H1 (cell line): ENCODE data around the gene ADD3. TPM values are rescaled to one million over a fixed set of nuclear protein-coding genes. Genes with fewer than 3 reads are reported as not detected.

Experiments used
- CTCF ChIA-PET: fragments of 300-600 bp; sonication (Branson Sonifier 250); formaldehyde crosslinking; loops from one replicate; lab custom pipeline; 2021; ENCODE audit not compliant: partially characterized antibody; lab: Charles Lee
- POLR2A ChIA-PET: fragments of 300-600 bp; sonication (Branson Sonifier 250); formaldehyde crosslinking; loops from one replicate; lab custom pipeline; 2021; ENCODE audit warnings: inconsistent platforms; ENCODE audit not compliant: partially characterized antibody; lab: Charles Lee
- DNase-seq, 2 experiments: peaks; one replicate each; pipeline versions ENCODE4 v3.0.0 to v3.0.0-alpha.2; 2010 to 2022; ENCODE audit warnings: low spot score in 2 of 2, low read depth in 1 of 2, mixed read lengths in 1 of 2
- FAIRE-seq: peaks from 2 replicates; lab custom pipeline; 2011; peaks lifted over from hg19 to GRCh38; lab: Jason Lieb, UNC
- H2AFZ ChIP-seq: 2 replicates; pipeline ENCODE4 v1.8.1; 2012; ENCODE audit warnings: low read length, inconsistent platforms
- H2AK5ac ChIP-seq: 2 replicates; pipeline ENCODE4 v1.6.1; 2013; ENCODE audit warnings: low read depth, low read length
- H2BK120ac ChIP-seq: replicated peaks from 2 replicates; pipeline ENCODE3; 2013; ENCODE audit warnings: low read depth, low read length, inconsistent platforms
- H2BK12ac ChIP-seq: 2 replicates; pipeline ENCODE4 v1.6.1; 2013; ENCODE audit warnings: low read depth, low read length
- H2BK15ac ChIP-seq: 2 replicates; pipeline ENCODE4 v1.6.1; 2013; ENCODE audit warnings: low read length
- H2BK20ac ChIP-seq: 2 replicates; pipeline ENCODE4 v1.6.1; 2013; ENCODE audit warnings: low read length
- H2BK5ac ChIP-seq: 2 replicates; pipeline ENCODE4 v1.6.1; 2013; ENCODE audit warnings: low read depth, low read length
- H3K14ac ChIP-seq: 2 replicates; pipeline ENCODE4 v1.6.1; 2013; ENCODE audit warnings: inconsistent platforms; ENCODE audit not compliant: insufficient read length
- H3K18ac ChIP-seq: 2 replicates; pipeline ENCODE4 v1.6.1; 2013; ENCODE audit warnings: low read length; ENCODE audit errors: extremely low read depth
- H3K23ac ChIP-seq: 2 replicates; pipeline ENCODE4 v1.6.1; 2013; ENCODE audit warnings: inconsistent platforms; ENCODE audit not compliant: insufficient read length
- H3K23me2 ChIP-seq: 2 replicates; pipeline ENCODE4 v1.6.1; 2013; ENCODE audit warnings: low read depth, low read length
- H3K27ac ChIP-seq: 2 replicates; pipeline ENCODE4 v1.6.1; 2011; ENCODE audit warnings: low read depth, low read length, inconsistent platforms
- H3K27me3 ChIP-seq, 4 experiments: replicated peaks in 1 of 4; 1 replicate in 1 of 4; 2 replicates in 3 of 4; pipeline versions ENCODE4 v1.6.1 to v1.8.1; 2011 to 2013; ENCODE audit warnings: low read length in 3 of 4, mild to moderate bottlenecking in 3 of 4, inconsistent platforms in 2 of 4, mixed read lengths in 2 of 4, moderate library complexity in 1 of 4; ENCODE audit not compliant: control insufficient read depth in 3 of 4, insufficient read depth in 3 of 4; ENCODE audit errors: extremely low read depth in 1 of 4
- H3K36me3 ChIP-seq, 4 experiments: 2 replicates each; pipeline versions ENCODE4 v1.6.1 to v1.8.1; 2011 to 2013; ENCODE audit warnings: mild to moderate bottlenecking in 4 of 4, low read length in 3 of 4, moderate library complexity in 2 of 4, control low read depth in 1 of 4, inconsistent platforms in 1 of 4; ENCODE audit not compliant: insufficient read depth in 4 of 4, control insufficient read depth in 2 of 4
- H3K4ac ChIP-seq: replicated peaks from 2 replicates; pipeline ENCODE3; 2013; ENCODE audit warnings: low read length, low read depth, mixed read lengths, inconsistent platforms; ENCODE audit not compliant: insufficient read length
- H3K4me1 ChIP-seq, 4 experiments: replicated peaks in 1 of 4; 1 replicate in 1 of 4; 2 replicates in 3 of 4; pipeline versions ENCODE4 v1.6.1 to v1.8.1; 2011 to 2013; ENCODE audit warnings: low read length in 3 of 4, inconsistent platforms in 2 of 4, mixed read lengths in 1 of 4; ENCODE audit not compliant: insufficient read depth in 4 of 4, control insufficient read depth in 3 of 4
- H3K4me2 ChIP-seq, 2 experiments: 2 replicates each; pipeline versions ENCODE4 v1.6.1 to v1.8.1; 2011 to 2013; ENCODE audit warnings: low read depth in 2 of 2, low read length in 2 of 2, control low read depth in 1 of 2, inconsistent platforms in 1 of 2, mild to moderate bottlenecking in 1 of 2; ENCODE audit not compliant: insufficient read depth in 1 of 2
- H3K4me3 ChIP-seq, 4 experiments: fragments of 200-600, 300-600 bp in 1 of 4; sonication (generic), shearing (Covaris generic), sonication (Bioruptor Twin) in 1 of 4; 2 replicates each; pipeline versions ENCODE4 v1.5.1 to v1.8.1; 2011 to 2016; ENCODE audit warnings: low read length in 4 of 4, low read depth in 3 of 4, control low read depth in 2 of 4, inconsistent platforms in 2 of 4, mild to moderate bottlenecking in 2 of 4, mixed read lengths in 1 of 4, moderate library complexity in 1 of 4; ENCODE audit not compliant: insufficient read depth in 2 of 4; ENCODE audit errors: extremely low read depth in 1 of 4
- H3K56ac ChIP-seq: replicated peaks from 2 replicates; pipeline ENCODE3; 2013; ENCODE audit warnings: low read depth, mild to moderate bottlenecking, mixed read lengths, low read length, inconsistent platforms; ENCODE audit not compliant: insufficient read length
- H3K79me1 ChIP-seq: 2 replicates; pipeline ENCODE4 v1.6.1; 2013; ENCODE audit warnings: low read depth, low read length, control low read depth
- H3K79me2 ChIP-seq, 2 experiments: 2 replicates each; pipeline versions ENCODE4 v1.6.1 to v1.8.1; 2012 to 2013; ENCODE audit warnings: low read length in 2 of 2, mild to moderate bottlenecking in 2 of 2, inconsistent platforms in 1 of 2; ENCODE audit not compliant: insufficient read depth in 2 of 2, control insufficient read depth in 1 of 2
- H3K9ac ChIP-seq, 4 experiments: replicated peaks in 1 of 4; 1 replicate in 1 of 4; 2 replicates in 3 of 4; pipeline versions ENCODE4 v1.6.1 to v1.8.1; 2011 to 2013; ENCODE audit warnings: low read depth in 3 of 4, low read length in 3 of 4, control low read depth in 2 of 4, mild to moderate bottlenecking in 2 of 4, moderate library complexity in 2 of 4, inconsistent platforms in 1 of 4; ENCODE audit errors: extremely low read depth in 1 of 4
- H3K9me3 ChIP-seq, 2 experiments: 2 replicates each; pipeline versions ENCODE4 v1.6.1 to v1.8.1; 2012 to 2013; ENCODE audit warnings: mild to moderate bottlenecking in 2 of 2, moderate library complexity in 2 of 2, control low read depth in 1 of 2, inconsistent platforms in 1 of 2, low read depth in 1 of 2, low read length in 1 of 2, mixed read lengths in 1 of 2; ENCODE audit not compliant: insufficient read depth in 2 of 2
- H4K20me1 ChIP-seq, 2 experiments: replicated peaks in 1 of 2; 2 replicates each; pipeline versions ENCODE3 to v1.8.1; 2011 to 2013; ENCODE audit warnings: inconsistent platforms in 2 of 2, low read length in 2 of 2, mild to moderate bottlenecking in 1 of 2; ENCODE audit not compliant: insufficient read depth in 2 of 2, control insufficient read depth in 1 of 2
- H4K5ac ChIP-seq: 2 replicates; pipeline ENCODE4 v1.6.1; 2013; ENCODE audit warnings: low read length, low read depth, mixed read lengths, inconsistent platforms; ENCODE audit not compliant: insufficient read length
- H4K8ac ChIP-seq: 2 replicates; pipeline ENCODE4 v1.8.0; 2013; ENCODE audit warnings: mild to moderate bottlenecking, moderate library complexity, low read length, inconsistent platforms; ENCODE audit not compliant: insufficient read depth; ENCODE audit errors: extremely low read depth
- H4K91ac ChIP-seq: replicated peaks from 2 replicates; pipeline ENCODE3; 2013; ENCODE audit warnings: low read length, mixed read lengths, inconsistent platforms; ENCODE audit not compliant: insufficient read length
- CBX8 ChIP-seq: fragments of 300-800, 300-1000 bp; sonication (generic); IDR thresholded peaks from 2 replicates; pipeline ENCODE4 v1.7.1; 2016; ENCODE audit warnings: low read depth, low read length, borderline replicate concordance
- CTBP2 ChIP-seq: IDR thresholded peaks from 2 replicates; pipeline ENCODE4 v1.7.0; 2011; ENCODE audit warnings: borderline replicate concordance, mild to moderate bottlenecking, moderate library complexity, mixed read lengths, low read length; ENCODE audit not compliant: insufficient read depth, insufficient read length
- GTF2F1 ChIP-seq: IDR thresholded peaks from 2 replicates; pipeline ENCODE4 v1.6.1; 2012; ENCODE audit warnings: low read depth, low read length, improper control_type of control experiment, borderline replicate concordance
- HDAC6 ChIP-seq: IDR thresholded peaks from one replicate; pipeline ENCODE4 v1.7.1; 2012; ENCODE audit warnings: low read depth, mild to moderate bottlenecking, inconsistent platforms, low read length, moderate library complexity
- JUND ChIP-seq: IDR thresholded peaks from 2 replicates; pipeline ENCODE4 v1.6.1; 2011; ENCODE audit warnings: mild to moderate bottlenecking, improper control_type of control experiment, low read length
- KDM5A ChIP-seq: fragments of 200-600 bp; IDR thresholded peaks from 2 replicates; pipeline ENCODE4 v1.7.1; 2012; ENCODE audit warnings: mild to moderate bottlenecking, low read length, inconsistent platforms, mixed read lengths
- PHF8 ChIP-seq: fragments of 200-600 bp; sonication (generic); conservative IDR thresholded peaks from 2 replicates; pipeline ENCODE4 v1.7.1; 2012; ENCODE audit warnings: low read depth, mild to moderate bottlenecking, inconsistent platforms, low read length, moderate library complexity
- POLR2A ChIP-seq, 2 experiments: IDR thresholded peaks; 1 replicate in 1 of 2; 2 replicates in 1 of 2; pipeline ENCODE4 v1.6.1; 2011; ENCODE audit warnings: low read depth in 2 of 2, low read length in 2 of 2, mild to moderate bottlenecking in 2 of 2; ENCODE audit errors: control extremely low read depth in 1 of 2
- RBBP5 ChIP-seq: IDR thresholded peaks from 2 replicates; pipeline ENCODE4 v1.7.1; 2012; ENCODE audit warnings: low read depth, mild to moderate bottlenecking, inconsistent platforms, low read length, moderate library complexity, borderline replicate concordance
- SP1 ChIP-seq: IDR thresholded peaks from 2 replicates; pipeline ENCODE4 v1.6.1; 2011; ENCODE audit warnings: low read depth, low read length
- SRF ChIP-seq: IDR thresholded peaks from 2 replicates; pipeline ENCODE4 v1.6.1; 2011; ENCODE audit warnings: mild to moderate bottlenecking, low read depth, low read length, moderate library complexity
- WGBS, 2 experiments: shearing (Covaris generic) in 1 of 2; methylation state at CpG; one replicate each; pipeline versions ENCODE4 v1.1.6 to v1.1.7; 2013 to 2015; ENCODE audit warnings: low lambda C conversion rate in 2 of 2, mixed read lengths in 2 of 2, inconsistent platforms in 1 of 2, low coverage in 1 of 2, missing lambda C conversion rate in 1 of 2; ENCODE audit not compliant: insufficient replicate concordance in 2 of 2, insufficient coverage in 1 of 2, insufficient read length in 1 of 2; ENCODE audit errors: extremely low coverage in 1 of 2, missing lambda C conversion rate in 1 of 2; 5-methylcytosine and 5-hydroxymethylcytosine counted together
- polyA plus RNA-seq, 7 experiments: library from polyadenylated mRNA; depleted of rRNA in 3 of 7; stranded (reverse) in 5 of 7; unstranded in 2 of 7; fragments of >200 nt in 5 of 7; fragments of 200-250 nt in 2 of 7; gene quantifications; 1 replicate in 5 of 7; 2 replicates in 1 of 7; 4 replicates in 1 of 7; pipeline versions ENCODE4 v1.2.1 to v1.2.3, GENCODE V29; 2011 to 2013; ENCODE audit warnings: missing spikeins in 2 of 7, mixed read lengths in 2 of 7
- total RNA-seq: library from RNA; stranded (reverse); fragmentation: NEBNext Ultra II Directional; extraction: Animal tissue kit (Norgen Biotek cat#: 25700); gene quantifications from 2 replicates; pipeline ENCODE4 v1.2.1, GENCODE V29; 2021
- TF ChIP-seq, protein P1 (sequence below), 3 experiments: IDR thresholded peaks; 1 replicate in 2 of 3; 2 replicates in 1 of 3; pipeline versions ENCODE4 v1.5.1 to v1.6.1; 2011; ENCODE audit warnings: low read length in 3 of 3, mild to moderate bottlenecking in 3 of 3, inconsistent platforms in 2 of 3, low read depth in 1 of 3, moderate library complexity in 1 of 3; ENCODE audit not compliant: insufficient read depth in 1 of 3; ENCODE audit errors: control extremely low read depth in 1 of 3

Gene ADD3
- total and polyA plus RNA-seq, 2 of the 8 experiments (the other 6 are each of a cell fraction or from before 2014, with no cell fraction given): 44.7 to 85.6 TPM

DNA sequence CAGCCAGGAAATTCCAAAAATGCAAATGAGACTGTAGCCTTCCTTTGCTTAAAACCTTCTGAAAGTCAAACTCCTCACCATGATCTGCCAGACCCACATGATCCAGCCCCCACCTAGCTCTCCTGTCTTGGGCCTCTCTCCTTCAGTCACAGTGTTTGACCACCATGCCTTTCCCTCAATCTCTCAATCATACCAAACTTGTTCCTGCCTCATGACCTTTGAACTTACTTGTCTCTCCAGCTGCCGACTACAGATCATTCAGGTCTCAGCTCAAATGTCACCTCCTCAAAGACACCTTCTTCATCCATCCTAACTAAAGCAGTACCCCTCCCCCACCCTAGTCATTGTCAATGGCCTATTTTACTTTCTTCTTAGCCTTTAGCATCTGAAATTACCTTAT is 9.3 kb upstream of the ADD3 start:
- no peak for FAIRE-seq
- H4K91ac ChIP-seq: no peak overlapping the region
- H3K36me3 ChIP-seq: no peaks in the 10 kb centered on the region
- peaks cover under 1 to 10% (median 4%) of the 10 kb centered on the region in 4 experiments; a peak in 4 of 7 replicates for H3K4me1 ChIP-seq
- no peak overlapping the region for H2AK5ac ChIP-seq
- no peak overlapping the region for H3K56ac ChIP-seq
- H3K4ac ChIP-seq: no peak overlapping the region
- H2BK12ac ChIP-seq: no peak overlapping the region
- H4K5ac ChIP-seq: no peak overlapping the region
- 89% methylated on average over 1 of the region's 1 CpG; no CpG with 5 or more reads in 1 of the 2 experiments for WGBS, 2 experiments
- no peak overlapping the region for H2BK20ac ChIP-seq
- no peak overlapping the region for H4K8ac ChIP-seq
- H2BK120ac ChIP-seq: no peak overlapping the region
- H3K4me2 ChIP-seq: no peak overlapping the region
- no peak for DNase-seq
- no peak overlapping the region for H2BK5ac ChIP-seq
- no peak overlapping the region for H3K14ac ChIP-seq
- no peaks in the 10 kb centered on the region for H3K27me3 ChIP-seq
- H3K23me2 ChIP-seq: no peaks in the 10 kb centered on the region
- no peak overlapping the region for H3K9ac ChIP-seq
- H3K23ac ChIP-seq: no peak overlapping the region
- CTCF ChIA-PET: interaction anchor here (0.8 to 4.4 kb wide), 10 partner anchors 10 to 114 kb away, joined by 3 to 22 read pairs (median 4); partner anchors contain the start of gene XPNPEP1
- no peaks in the 10 kb centered on the region for H3K9me3 ChIP-seq
- H2BK15ac ChIP-seq: no peak overlapping the region
- H3K79me2 ChIP-seq: no peaks in the 10 kb centered on the region
- no peak overlapping the region for H3K4me3 ChIP-seq
- no peak overlapping the region for H2AFZ ChIP-seq
- POLR2A ChIA-PET: interaction anchor here (1.4 to 2.5 kb wide), 3 partner anchors 10 to 19 kb away, joined by 4 to 16 read pairs (median 4); partner anchors contain the start of gene ADD3
- H3K27ac ChIP-seq: no peak overlapping the region
- no peaks in the 10 kb centered on the region for H4K20me1 ChIP-seq
- no peak overlapping the region for H3K18ac ChIP-seq
- no peaks in the 10 kb centered on the region for H3K79me1 ChIP-seq
- TF ChIP-seq SP1 (no peak), SRF (no peak), POLR2A (IDR thresholded peaks at IDR 0.05; ENCODE audit: control extremely low read depth in 1 of 2, low read depth in 2 of 2, low read length in 2 of 2) (no peak), HDAC6 (no peak), CTBP2 (no peak), KDM5A (no peak), GTF2F1 (no peak), JUND (no peak), RBBP5 (no peak), CBX8 (no peak), PHF8 (no peak)
- TF ChIP-seq, protein P1, sequence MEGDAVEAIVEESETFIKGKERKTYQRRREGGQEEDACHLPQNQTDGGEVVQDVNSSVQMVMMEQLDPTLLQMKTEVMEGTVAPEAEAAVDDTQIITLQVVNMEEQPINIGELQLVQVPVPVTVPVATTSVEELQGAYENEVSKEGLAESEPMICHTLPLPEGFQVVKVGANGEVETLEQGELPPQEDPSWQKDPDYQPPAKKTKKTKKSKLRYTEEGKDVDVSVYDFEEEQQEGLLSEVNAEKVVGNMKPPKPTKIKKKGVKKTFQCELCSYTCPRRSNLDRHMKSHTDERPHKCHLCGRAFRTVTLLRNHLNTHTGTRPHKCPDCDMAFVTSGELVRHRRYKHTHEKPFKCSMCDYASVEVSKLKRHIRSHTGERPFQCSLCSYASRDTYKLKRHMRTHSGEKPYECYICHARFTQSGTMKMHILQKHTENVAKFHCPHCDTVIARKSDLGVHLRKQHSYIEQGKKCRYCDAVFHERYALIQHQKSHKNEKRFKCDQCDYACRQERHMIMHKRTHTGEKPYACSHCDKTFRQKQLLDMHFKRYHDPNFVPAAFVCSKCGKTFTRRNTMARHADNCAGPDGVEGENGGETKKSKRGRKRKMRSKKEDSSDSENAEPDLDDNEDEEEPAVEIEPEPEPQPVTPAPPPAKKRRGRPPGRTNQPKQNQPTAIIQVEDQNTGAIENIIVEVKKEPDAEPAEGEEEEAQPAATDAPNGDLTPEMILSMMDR (IDR thresholded peaks at IDR 0.05; ENCODE audit: control extremely low read depth in 1 of 3, insufficient read depth in 1 of 3, low read depth in 1 of 3, low read length in 3 of 3): no peak
